PFSK-1 (cell line): ENCODE results near the gene CRB1.

ENCODE experiments used
- FOXP2 ChIP-seq: optimal IDR thresholded peaks from 2 replicates; pipeline ENCODE3; 2011; ENCODE audit warnings: borderline replicate concordance, control low read depth, inconsistent platforms; ENCODE audit not compliant: insufficient read depth; ENCODE audit errors: extremely low read length, extremely low read depth
- POLR2AphosphoS5 ChIP-seq: IDR thresholded peaks from 2 replicates; pipeline ENCODE4 v1.6.1; 2012; ENCODE audit warnings: low read depth, mild to moderate bottlenecking, control low read depth, low read length, moderate library complexity
- SIN3A ChIP-seq: IDR thresholded peaks from 2 replicates; pipeline ENCODE4 v1.6.1; 2012; ENCODE audit warnings: mild to moderate bottlenecking, low read length, moderate library complexity, borderline replicate concordance; ENCODE audit not compliant: insufficient read depth
- TAF1 ChIP-seq: IDR thresholded peaks from 2 replicates; pipeline ENCODE4 v1.6.1; 2012; ENCODE audit warnings: low read length, control low read depth, borderline replicate concordance; ENCODE audit not compliant: insufficient read depth
- TF ChIP-seq, protein P1 (sequence below), 2 experiments: IDR thresholded peaks; 2 replicates each; pipeline versions ENCODE4 v1.6.1 to v1.8.0; 2011 to 2012; ENCODE audit warnings: low read depth in 2 of 2, low read length in 2 of 2, control low read depth in 1 of 2, inconsistent platforms in 1 of 2, mild to moderate bottlenecking in 1 of 2, moderate library complexity in 1 of 2; ENCODE audit not compliant: insufficient read depth in 1 of 2

Gene CRB1

DNA sequence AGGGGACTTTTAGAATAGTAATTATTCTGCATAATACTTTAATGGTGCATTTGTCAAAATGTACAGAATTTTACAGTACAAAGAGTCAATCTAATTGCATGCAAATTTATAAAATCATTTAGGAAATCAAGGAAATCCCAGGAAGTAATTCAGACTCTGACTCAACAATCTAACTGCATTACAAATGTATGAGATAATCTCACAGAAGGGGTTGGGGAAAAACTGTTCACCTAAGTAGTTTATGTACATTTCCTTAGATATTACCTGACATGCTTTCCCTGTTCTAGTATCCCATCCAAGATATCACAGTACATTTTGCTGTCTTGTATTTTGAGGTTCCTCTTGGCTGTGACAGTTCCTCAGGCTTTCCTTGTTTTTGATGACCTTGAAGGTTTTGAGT lies 4.7 kb downstream of the CRB1 start:
- TF ChIP-seq FOXP2 (no peak), POLR2AphosphoS5 (no peak), SIN3A (no peak), TAF1 (no peak)
- TF ChIP-seq, protein P1, sequence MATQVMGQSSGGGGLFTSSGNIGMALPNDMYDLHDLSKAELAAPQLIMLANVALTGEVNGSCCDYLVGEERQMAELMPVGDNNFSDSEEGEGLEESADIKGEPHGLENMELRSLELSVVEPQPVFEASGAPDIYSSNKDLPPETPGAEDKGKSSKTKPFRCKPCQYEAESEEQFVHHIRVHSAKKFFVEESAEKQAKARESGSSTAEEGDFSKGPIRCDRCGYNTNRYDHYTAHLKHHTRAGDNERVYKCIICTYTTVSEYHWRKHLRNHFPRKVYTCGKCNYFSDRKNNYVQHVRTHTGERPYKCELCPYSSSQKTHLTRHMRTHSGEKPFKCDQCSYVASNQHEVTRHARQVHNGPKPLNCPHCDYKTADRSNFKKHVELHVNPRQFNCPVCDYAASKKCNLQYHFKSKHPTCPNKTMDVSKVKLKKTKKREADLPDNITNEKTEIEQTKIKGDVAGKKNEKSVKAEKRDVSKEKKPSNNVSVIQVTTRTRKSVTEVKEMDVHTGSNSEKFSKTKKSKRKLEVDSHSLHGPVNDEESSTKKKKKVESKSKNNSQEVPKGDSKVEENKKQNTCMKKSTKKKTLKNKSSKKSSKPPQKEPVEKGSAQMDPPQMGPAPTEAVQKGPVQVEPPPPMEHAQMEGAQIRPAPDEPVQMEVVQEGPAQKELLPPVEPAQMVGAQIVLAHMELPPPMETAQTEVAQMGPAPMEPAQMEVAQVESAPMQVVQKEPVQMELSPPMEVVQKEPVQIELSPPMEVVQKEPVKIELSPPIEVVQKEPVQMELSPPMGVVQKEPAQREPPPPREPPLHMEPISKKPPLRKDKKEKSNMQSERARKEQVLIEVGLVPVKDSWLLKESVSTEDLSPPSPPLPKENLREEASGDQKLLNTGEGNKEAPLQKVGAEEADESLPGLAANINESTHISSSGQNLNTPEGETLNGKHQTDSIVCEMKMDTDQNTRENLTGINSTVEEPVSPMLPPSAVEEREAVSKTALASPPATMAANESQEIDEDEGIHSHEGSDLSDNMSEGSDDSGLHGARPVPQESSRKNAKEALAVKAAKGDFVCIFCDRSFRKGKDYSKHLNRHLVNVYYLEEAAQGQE (IDR thresholded peaks at IDR 0.05; ENCODE audit: insufficient read depth in 1 of 2, low read depth in 2 of 2, low read length in 2 of 2): no peak

DNA sequence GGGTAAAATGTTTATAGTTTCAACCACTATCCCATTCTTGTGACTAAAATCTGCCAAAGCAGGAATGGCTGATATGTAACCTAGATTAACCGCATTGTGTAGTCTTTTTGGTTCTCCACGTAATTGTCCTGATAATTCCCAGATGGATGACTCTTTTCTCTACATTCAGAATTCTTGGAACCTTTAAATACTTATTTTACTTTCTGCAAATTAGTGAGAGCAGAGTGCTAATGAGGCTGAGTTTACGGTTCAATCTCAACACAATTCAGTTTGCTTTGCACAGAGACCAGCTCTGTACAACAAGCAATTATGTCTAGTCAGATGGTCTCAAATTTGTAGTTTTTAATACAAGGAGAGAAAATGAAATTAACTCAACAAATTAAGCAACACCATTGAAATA lies 9.1 kb downstream of the CRB1 start:
- TF ChIP-seq POLR2AphosphoS5: no peak
- TF ChIP-seq FOXP2: no peak
- TF ChIP-seq, protein P1 (IDR thresholded peaks at IDR 0.05; ENCODE audit: insufficient read depth in 1 of 2, low read depth in 2 of 2, low read length in 2 of 2): no peak
- no peak for TF ChIP-seq SIN3A
- TF ChIP-seq TAF1: no peak

DNA sequence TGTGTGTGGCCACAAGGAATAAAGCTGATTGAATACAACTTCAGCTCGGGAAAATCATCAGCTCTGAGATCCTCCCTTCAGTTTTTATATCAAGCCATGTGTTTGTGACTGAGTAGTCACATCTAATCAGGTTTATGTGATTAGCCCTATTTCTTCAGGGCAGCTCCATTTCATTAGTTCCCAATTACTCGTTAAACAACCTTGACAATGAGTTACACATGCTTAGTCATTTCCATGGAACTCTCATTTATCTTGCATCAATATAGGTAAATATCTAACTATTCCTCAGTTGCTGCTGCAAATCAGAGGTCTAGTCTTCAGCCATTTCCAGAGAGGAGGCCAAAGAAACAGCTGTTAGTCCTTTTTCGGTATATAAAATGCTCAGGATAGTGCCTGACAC lies 16.3 kb downstream of the CRB1 start:
- TF ChIP-seq FOXP2 (no peak), TAF1 (no peak), POLR2AphosphoS5 (no peak), SIN3A (no peak)
- TF ChIP-seq, protein P1 (IDR thresholded peaks at IDR 0.05; ENCODE audit: insufficient read depth in 1 of 2, low read depth in 2 of 2, low read length in 2 of 2): no peak

DNA sequence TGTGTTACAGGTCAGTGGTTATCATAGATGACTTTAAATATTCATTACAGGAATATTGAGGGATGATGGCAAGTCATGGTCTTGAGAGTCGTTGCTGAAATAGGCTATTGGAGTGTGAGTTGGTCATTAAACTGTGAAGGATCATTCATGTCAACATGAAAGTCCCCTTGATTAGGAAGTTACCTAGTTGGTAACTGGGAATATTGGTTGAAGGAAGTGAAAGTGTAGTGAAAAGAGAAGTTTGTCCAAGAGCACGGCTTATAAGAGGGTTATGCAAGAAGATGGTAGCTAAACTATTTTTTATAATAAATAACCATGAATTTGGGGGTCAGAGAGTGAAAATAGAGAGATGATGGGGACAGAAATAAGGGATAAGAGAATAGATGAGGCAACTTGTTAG lies 16.9 kb downstream of the CRB1 start:
- TF ChIP-seq FOXP2 (no peak), POLR2AphosphoS5 (no peak), TAF1 (no peak), SIN3A (no peak)
- TF ChIP-seq, protein P1 (IDR thresholded peaks at IDR 0.05; ENCODE audit: insufficient read depth in 1 of 2, low read depth in 2 of 2, low read length in 2 of 2): no peak
